Measurements from ENCODE around the gene PIK3AP1.
"Not testable (repeated sequence)": the region's sequence is repeated elsewhere in the genome, so short reads cannot be mapped to it uniquely, and the experiment has no call there.

Gene PIK3AP1

DNA sequence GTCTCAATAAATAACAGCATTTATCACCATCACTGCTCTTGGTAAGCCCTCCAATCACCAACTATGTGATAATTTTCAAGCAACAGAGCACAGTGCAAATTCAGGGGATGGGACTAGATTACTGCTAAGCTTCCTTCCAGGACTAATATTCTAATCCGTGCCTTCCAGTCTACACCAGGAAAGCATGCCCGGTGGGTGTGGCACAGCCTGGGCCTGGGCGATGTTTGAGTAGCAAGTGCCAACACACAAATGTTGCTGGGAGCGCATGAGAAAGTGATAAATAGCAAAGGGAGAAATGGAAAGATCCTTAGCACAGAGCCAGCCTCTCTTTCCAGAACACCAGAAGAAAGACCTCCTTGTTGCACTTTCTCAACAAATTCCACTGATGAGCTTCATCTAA lies 120.0 kb downstream of the PIK3AP1 start:
- no peak for DNase-seq

DNA sequence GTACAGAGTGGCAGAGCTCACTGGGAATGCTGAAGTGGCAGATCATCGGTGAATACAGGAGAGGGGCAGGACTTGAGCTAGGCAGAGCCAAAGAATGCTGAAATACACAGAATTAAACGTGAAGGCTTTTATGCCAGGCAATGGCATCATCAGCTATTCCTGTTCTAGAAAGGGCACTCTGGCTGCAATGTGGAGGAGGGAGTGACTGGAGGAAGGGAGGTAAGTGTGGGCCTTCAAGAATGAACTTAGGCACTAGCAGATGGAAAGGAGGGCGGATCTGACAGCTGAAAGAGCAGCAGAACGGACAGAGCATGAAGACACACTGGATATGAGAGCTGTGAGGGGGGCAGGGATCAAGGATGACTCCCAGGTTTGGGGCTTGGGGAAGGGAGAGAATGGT lies 121.5 kb downstream of the PIK3AP1 start:
- DNase-seq = no peak

- no peak for DNase-seq
Measured at GRCh38 chr10:96596422-96597407, 123.6 kb downstream of the PIK3AP1 start.

DNA sequence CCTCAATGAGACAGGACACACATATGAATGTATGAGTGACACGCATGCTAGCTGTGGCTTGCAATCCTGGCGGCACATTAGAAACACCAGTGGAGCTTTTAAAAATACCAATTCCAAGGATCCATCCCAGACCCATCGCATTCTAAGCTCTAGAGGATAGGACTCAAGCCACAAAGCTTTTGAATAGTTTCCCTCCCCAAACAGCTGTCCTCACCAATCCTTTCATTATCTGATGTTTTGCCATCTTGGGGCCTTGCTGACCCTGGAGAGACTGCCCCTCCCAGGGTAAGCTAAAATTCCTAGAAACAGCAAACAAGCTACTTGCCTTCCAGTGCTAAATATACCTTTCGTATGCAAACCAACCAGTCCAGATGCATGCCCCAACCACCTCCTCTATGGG lies 124.6 kb downstream of the PIK3AP1 start:
- DNase-seq = no peak

DNA sequence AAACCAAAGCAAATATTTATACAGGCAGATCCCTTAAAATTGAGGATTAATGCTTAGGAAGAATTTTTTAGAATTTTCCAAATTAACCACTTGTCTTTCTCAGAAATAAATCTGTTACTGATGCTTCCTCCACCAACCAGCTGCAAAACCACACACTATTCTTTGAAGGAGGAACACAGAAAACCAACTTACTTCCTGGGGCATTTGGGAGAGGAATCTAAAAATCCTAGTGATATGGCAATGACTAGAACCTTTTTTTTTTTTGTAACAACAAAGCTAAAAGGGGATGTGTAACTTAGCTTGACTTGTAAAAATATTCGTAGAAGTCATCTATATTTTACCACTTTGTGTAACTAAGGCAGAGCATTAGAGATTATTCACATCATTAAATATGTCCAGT lies 128.4 kb downstream of the PIK3AP1 start:
- no peak for DNase-seq

- no peak for DNase-seq
Measured at GRCh38 chr10:96588616-96589419, 131.5 kb downstream of the PIK3AP1 start.

- DNase-seq = no peak
Measured at GRCh38 chr10:96588060-96588554, 132.2 kb downstream of the PIK3AP1 start.

GRCh38 chr10:96587264-96588059 lies 132.9 kb downstream of the PIK3AP1 start:
- DNase-seq = no peak

GRCh38 chr10:96586419-96587263 lies 133.7 kb downstream of the PIK3AP1 start, which contains the start of gene TM9SF3:
Gene TM9SF3, minus strand, starts transcription at chr10:96587012. Its CDS starts 177 bp downstream, at chr10:96586835.
- DNase-seq = peak; percentile 80

DNA sequence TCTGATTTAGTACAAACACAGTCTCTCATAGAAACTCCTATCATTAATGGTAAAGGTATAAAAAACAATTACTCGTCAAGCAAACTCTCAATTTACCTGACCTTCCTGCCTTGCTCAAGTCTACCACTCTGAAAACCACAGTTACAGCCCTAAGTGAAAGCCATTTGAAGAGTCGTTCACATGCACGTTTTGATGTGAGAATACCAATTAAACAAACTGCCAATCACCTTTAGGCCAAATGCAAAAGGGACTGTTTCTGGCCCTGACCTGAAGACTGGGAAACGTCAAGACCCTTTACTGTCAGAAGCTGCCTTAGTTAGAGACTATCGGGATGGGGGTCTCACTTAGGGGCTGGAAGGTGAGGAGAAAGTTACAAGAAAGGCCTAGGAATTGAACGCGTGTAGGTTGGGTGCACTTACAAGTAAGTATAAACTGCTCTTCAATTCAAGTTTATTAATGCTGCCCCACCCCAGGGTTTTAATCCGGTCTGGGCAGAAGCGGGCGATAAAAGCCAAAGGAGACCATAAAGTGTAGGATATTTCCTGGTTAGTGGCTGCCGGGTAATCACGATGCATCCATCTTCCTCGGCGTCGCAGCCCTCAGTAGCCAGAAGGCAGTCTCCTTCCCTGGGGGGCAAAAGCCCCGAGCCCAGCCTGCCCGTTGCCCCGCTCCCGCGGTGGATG lies 134.4 kb downstream of the PIK3AP1 start:
- DNase-seq = no peak

GRCh38 chr10:96584474-96584873 lies 135.8 kb downstream of the PIK3AP1 start:
- no peak for DNase-seq

GRCh38 chr10:96584035-96584434 lies 136.3 kb downstream of the PIK3AP1 start:
- DNase-seq = no peak

DNA sequence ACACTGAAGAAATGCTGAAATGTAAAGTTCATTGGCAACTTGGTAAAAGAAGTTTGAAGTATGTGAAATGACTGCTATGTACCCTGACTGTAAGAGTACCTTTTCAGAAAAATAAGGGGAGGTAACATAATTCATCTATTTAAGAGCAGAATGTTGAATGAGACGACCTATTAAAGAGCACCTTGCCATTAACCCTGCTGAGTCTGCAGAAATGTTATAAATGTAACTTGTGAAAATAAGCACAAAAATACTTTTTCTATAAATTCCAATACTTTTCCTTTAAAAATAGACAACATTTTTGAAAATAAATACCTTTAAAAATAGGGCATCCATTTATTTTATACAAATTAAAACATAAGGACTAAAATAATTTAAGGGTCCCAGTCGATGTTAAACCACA lies 141.2 kb downstream of the PIK3AP1 start:
- no peak for DNase-seq

GRCh38 chr10:96578633-96579032 lies 141.7 kb downstream of the PIK3AP1 start:
- no peak for DNase-seq

- no peak for DNase-seq
Measured at GRCh38 chr10:96578022-96578421, 142.3 kb downstream of the PIK3AP1 start.

- no peak for DNase-seq
Measured at GRCh38 chr10:96577069-96577468, 143.2 kb downstream of the PIK3AP1 start.

- no peak for DNase-seq
Measured at GRCh38 chr10:96576277-96576980, 143.9 kb downstream of the PIK3AP1 start.

DNA sequence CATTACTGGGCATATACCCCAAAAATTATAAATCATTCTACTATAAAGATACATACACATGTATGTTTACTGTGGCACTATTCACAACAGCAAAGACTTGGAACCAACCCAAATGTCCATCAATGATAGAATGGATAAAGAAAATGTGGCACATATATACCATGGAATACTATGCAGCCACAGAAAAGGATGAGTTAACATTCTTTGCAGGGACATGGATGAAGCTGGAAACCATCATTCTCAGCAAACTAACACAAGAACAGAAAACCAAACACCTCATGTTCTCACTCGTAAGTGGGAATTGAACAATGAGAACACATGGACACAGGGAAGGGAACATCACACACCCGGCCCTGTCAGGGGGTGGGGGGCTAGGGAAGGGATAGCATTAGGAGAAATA lies 145.8 kb downstream of the PIK3AP1 start:
- not testable (repeated sequence) for DNase-seq

DNA sequence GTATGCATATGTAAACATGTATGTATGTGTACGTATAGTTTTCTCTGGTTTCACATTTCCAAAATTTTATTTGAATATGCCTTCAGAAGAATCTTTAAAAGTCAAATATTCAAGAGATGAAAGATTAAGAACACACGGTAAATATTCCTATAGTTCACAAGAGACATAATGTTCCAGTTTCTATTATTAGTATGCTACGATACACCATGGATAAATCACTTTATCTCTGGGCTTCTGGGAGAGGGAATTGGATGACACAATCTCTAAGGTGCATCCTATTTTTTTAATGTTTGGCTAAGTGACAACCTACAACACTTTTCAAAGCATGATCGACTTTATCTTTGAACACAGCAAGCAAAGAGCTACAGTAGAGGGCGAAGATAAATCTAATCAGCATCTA lies 147.3 kb downstream of the PIK3AP1 start:
- DNase-seq = no peak
